HCT116 (cell line): Measurements from ENCODE around the gene BTBD9. TPM values are rescaled to one million over a fixed set of nuclear protein-coding genes. Genes with fewer than 3 reads are reported as not detected.

ENCODE experiments used
- ATAC-seq: fragments of 200-7000 bp; cut with Tn5 transposase; 2 replicates; pipeline ENCODE4 v1.9.1; 2020; ENCODE audit warnings: mild to moderate bottlenecking, moderate library complexity
- BruUV-seq: library from RNA; stranded (reverse); fragments of 400-500 nt; replicated peaks from 2 replicates; lab custom pipeline; 2021; lab: Mats Ljungman, UMichigan
- CTCF ChIA-PET: fragments of 300-600 bp; sonication (Branson Sonifier 250); formaldehyde crosslinking; loops from one replicate; lab custom pipeline; 2021; ENCODE audit warnings: antibody characterized with exemption; lab: Charles Lee
- POLR2A ChIA-PET: fragments of 300-600, 350-600 bp; sonication (Branson Sonifier 250); formaldehyde crosslinking; loops from one replicate; lab custom pipeline; 2021; ENCODE audit warnings: antibody characterized with exemption; lab: Charles Lee
- RAD21 ChIA-PET, 2 experiments: fragments of 300-600 bp; sonication (Branson Sonifier 250); formaldehyde crosslinking; loops; one replicate each; lab custom pipeline; 2023; ENCODE audit warnings: low total read pairs in 2 of 2; ENCODE audit not compliant: uncharacterized antibody in 2 of 2, unreplicated experiment in 2 of 2, low non-redundant PET in 1 of 2; lab: Charles Lee
- DNase-seq: peaks from one replicate; pipeline ENCODE4 v3.0.0-alpha.2; 2010; ENCODE audit warnings: low read depth, low spot score
- H2AFZ ChIP-seq: fragments of 200-600 bp; shearing (Covaris generic), sonication (generic); 2 replicates; pipeline ENCODE4 v1.6.1; 2017; ENCODE audit warnings: low read depth, mixed run types, mixed read lengths, antibody characterized with exemption, low read length; ENCODE audit not compliant: poor library complexity, severe bottlenecking
- H3K27ac ChIP-seq: 2 replicates; pipeline ENCODE4 v1.5.1; 2012; ENCODE audit warnings: low read depth, low read length
- H3K27me3 ChIP-seq: fragments of 200-600 bp; sonication (generic); 2 replicates; pipeline ENCODE4 v1.6.1; 2016; ENCODE audit warnings: mixed run types, low read length, mixed read lengths; ENCODE audit not compliant: insufficient read depth
- H3K36me3 ChIP-seq, 2 experiments: fragments of 200-500 bp in 1 of 2; fragments of 200-600 bp in 1 of 2; sonication (Bioruptor generic) in 1 of 2; sonication (generic) in 1 of 2; 2 replicates each; pipeline versions ENCODE4 v1.5.1 to v1.6.1; 2014 to 2016; ENCODE audit warnings: low read length in 2 of 2, inconsistent platforms in 1 of 2, mixed read lengths in 1 of 2, mixed run types in 1 of 2; ENCODE audit not compliant: insufficient read depth in 2 of 2, control insufficient read depth in 1 of 2
- H3K4me1 ChIP-seq, 2 experiments: fragments of 200-600 bp in 1 of 2; sonication (generic) in 1 of 2; 2 replicates each; pipeline versions ENCODE4 v1.5.1 to v1.6.1; 2012 to 2017; ENCODE audit warnings: low read length in 2 of 2, inconsistent platforms in 1 of 2, mild to moderate bottlenecking in 1 of 2, mixed read lengths in 1 of 2, mixed run types in 1 of 2, moderate library complexity in 1 of 2; ENCODE audit not compliant: insufficient read depth in 2 of 2, control insufficient read depth in 1 of 2
- H3K4me2 ChIP-seq: fragments of 200-600 bp; sonication (generic); 2 replicates; pipeline ENCODE4 v1.6.1; 2017; ENCODE audit warnings: mixed run types, low read length, mixed read lengths
- H3K4me3 ChIP-seq, 2 experiments: fragments of 200-600 bp in 1 of 2; sonication (generic) in 1 of 2; replicated peaks in 1 of 2; 2 replicates each; pipeline ENCODE4 v1.5.1; 2011 to 2016; ENCODE audit warnings: low read length in 2 of 2, control low read depth in 1 of 2, low read depth in 1 of 2, mild to moderate bottlenecking in 1 of 2, mixed read lengths in 1 of 2, mixed run types in 1 of 2
- H3K79me2 ChIP-seq: fragments of 200-600 bp; sonication (generic); 2 replicates; pipeline ENCODE4 v1.6.1; 2017; ENCODE audit warnings: mild to moderate bottlenecking, mixed run types, low read length, moderate library complexity, mixed read lengths; ENCODE audit not compliant: insufficient read depth
- H3K9ac ChIP-seq: fragments of 200-600 bp; sonication (generic); 2 replicates; pipeline ENCODE4 v1.6.1; 2016; ENCODE audit warnings: low read length, mixed read lengths
- H3K9me2 ChIP-seq: fragments of 200-600 bp; sonication (generic), shearing (Covaris generic); 2 replicates; pipeline ENCODE4 v1.6.1; 2017; ENCODE audit warnings: mixed run types, mild to moderate bottlenecking, moderate library complexity; ENCODE audit not compliant: insufficient read depth
- H3K9me3 ChIP-seq, 2 experiments: fragments of 200-500 bp in 1 of 2; fragments of 200-600 bp in 1 of 2; sonication (Bioruptor generic) in 1 of 2; sonication (generic) in 1 of 2; 2 replicates each; pipeline ENCODE4 v1.6.1; 2014 to 2017; ENCODE audit warnings: low read length in 2 of 2, mixed read lengths in 2 of 2, inconsistent platforms in 1 of 2, low read depth in 1 of 2, mild to moderate bottlenecking in 1 of 2, mixed run types in 1 of 2, moderate library complexity in 1 of 2; ENCODE audit not compliant: control insufficient read depth in 1 of 2, insufficient read depth in 1 of 2
- H4K20me1 ChIP-seq: fragments of 200-600 bp; sonication (generic), shearing (Covaris generic); 2 replicates; pipeline ENCODE4 v1.6.1; 2017; ENCODE audit warnings: mixed run types, mild to moderate bottlenecking, moderate library complexity; ENCODE audit not compliant: insufficient read depth
- CBX3 ChIP-seq: IDR thresholded peaks from 2 replicates; pipeline ENCODE4 v1.6.1; 2012; ENCODE audit warnings: low read depth
- CEBPB ChIP-seq: IDR thresholded peaks from 2 replicates; pipeline ENCODE4 v1.6.1; 2012; ENCODE audit warnings: low read depth
- EGR1 ChIP-seq: IDR thresholded peaks from 2 replicates; pipeline ENCODE4 v1.6.1; 2012; ENCODE audit warnings: low read depth
- EZH2phosphoT487 ChIP-seq: fragments of 200-600 bp; IDR thresholded peaks from 2 replicates; pipeline ENCODE4 v1.6.1; 2018; ENCODE audit warnings: antibody characterized with exemption, borderline replicate concordance
- FOSL1 ChIP-seq: IDR thresholded peaks from 2 replicates; pipeline ENCODE4 v1.6.1; 2012; ENCODE audit warnings: low read depth
- POLR2A ChIP-seq: IDR thresholded peaks from 2 replicates; pipeline ENCODE4 v1.7.0; 2011; ENCODE audit warnings: borderline replicate concordance; ENCODE audit not compliant: insufficient read depth, insufficient read length; ENCODE audit errors: extremely low read depth
- RAD21 ChIP-seq: IDR thresholded peaks from 2 replicates; pipeline ENCODE4 v1.6.1; 2012; ENCODE audit warnings: low read depth, mild to moderate bottlenecking
- TCF7L2 ChIP-seq: IDR thresholded peaks from 2 replicates; pipeline ENCODE4 v1.7.0; 2011; ENCODE audit warnings: borderline replicate concordance, inconsistent platforms; ENCODE audit not compliant: insufficient read depth, insufficient read length; ENCODE audit errors: extremely low read depth
- ZNF274 ChIP-seq: fragments of 200-500 bp; sonication (Bioruptor generic); IDR thresholded peaks from 2 replicates; pipeline ENCODE4 v1.6.1; 2014; ENCODE audit warnings: mild to moderate bottlenecking, low read depth, low read length, inconsistent platforms
- intact Hi-C: fragments of 100-400 bp; cut with micrococcal nuclease; formaldehyde crosslinking; loops from 2 replicates; pipeline ENCODE4 v1.10.0; 2022
- total RNA-seq: library from RNA; stranded (reverse); gene quantifications from one replicate; pipeline ENCODE4 v1.2.1, GENCODE V29; 2021; ENCODE audit not compliant: unreplicated experiment
- TF ChIP-seq, protein P1 (sequence below): IDR thresholded peaks from 2 replicates; pipeline ENCODE4 v1.6.1; 2012; ENCODE audit warnings: low read depth
- TF ChIP-seq, protein P2 (sequence below): IDR thresholded peaks from 2 replicates; pipeline ENCODE4 v1.6.1; 2012

BTBD9 gene
- total RNA-seq, 1 experiment from 2014 or later: 10.9 TPM

DNA sequence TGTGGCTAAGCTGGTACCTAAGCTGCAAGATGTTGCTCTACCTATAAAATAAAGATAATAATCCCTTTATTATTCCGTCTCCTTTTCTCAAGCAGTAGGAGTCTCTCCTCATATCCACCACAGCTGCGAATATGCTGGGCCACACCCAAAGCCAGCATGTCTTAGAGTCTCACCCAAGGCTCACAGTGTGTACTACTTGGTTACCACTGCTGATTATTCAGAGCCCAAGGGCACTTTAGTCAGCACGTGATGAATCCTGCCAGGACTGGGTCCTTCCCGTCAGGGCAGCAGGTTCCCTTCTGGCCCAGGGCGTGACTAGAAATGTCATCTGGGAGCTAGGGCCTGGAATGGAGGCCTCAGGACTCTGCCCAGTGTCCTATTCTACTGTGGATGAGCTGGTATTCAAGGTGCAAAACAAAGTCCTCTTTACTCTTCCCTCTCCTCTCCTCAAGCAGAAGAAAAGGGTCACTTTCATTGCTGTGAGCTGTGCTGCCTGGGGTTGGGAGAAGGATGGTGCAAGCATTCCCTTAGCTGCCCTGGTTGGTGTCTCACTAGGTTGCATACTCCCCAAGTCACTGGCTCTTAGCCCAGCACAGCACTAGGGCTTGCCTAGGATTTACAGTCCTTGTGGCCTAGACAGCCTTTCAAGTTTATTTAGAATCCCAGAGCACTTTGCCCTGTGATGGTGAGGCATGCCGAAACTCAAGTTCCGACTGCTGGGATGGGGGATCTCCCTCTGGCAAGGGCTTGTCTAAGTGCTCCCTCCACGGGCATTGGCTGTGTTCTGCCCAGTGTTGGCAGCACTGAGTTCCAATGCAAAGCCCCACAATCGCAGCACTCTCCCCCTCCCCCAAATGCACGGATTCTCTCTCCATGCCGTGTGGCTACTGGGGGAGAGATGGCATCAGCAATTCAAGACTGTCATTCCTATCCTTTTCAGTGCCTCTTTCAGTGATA, 320.2 kb downstream of the BTBD9 start (continued):
- no peak for TF ChIP-seq RAD21

DNA sequence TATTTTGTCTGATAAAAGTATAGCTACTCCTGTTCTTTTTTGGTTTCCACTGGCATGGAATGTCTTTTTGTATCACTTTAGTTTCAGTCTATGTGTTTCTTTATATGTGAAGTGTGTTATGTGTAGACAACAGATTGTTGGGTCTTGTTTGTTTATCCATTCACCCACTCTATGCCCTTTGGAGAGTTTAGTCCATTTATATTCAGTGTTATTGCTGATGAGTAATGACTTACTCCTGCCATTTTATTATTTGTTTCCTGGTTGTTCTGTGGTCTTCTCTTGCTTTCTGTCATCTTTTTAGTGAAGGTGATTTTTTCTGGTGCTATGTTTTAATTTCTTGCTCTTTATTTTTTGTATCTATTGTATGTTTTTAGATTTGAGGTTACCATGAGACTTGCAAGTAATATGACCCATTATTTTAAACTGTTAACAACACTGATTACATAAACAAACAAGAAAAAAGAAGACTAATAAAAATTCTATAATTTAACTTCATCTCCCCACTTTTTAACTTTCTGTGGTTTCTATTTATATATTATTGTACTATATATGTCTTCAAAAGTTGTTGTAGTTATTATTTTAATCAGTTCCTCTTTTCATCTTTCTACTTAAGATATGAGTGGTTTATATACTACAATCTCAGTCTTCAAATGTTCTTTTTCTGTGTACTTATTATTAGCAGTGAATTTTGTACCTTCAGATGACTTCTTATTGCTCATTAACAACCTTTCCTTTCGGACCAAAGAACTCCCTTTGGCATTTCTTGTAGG, 323.4 kb downstream of the BTBD9 start:
- RAD21 ChIA-PET: no interaction called here
- H3K4me3 ChIP-seq: no peak overlapping the region
- no peaks in the 10 kb centered on the region for H3K36me3 ChIP-seq
- TF ChIP-seq, protein P1, sequence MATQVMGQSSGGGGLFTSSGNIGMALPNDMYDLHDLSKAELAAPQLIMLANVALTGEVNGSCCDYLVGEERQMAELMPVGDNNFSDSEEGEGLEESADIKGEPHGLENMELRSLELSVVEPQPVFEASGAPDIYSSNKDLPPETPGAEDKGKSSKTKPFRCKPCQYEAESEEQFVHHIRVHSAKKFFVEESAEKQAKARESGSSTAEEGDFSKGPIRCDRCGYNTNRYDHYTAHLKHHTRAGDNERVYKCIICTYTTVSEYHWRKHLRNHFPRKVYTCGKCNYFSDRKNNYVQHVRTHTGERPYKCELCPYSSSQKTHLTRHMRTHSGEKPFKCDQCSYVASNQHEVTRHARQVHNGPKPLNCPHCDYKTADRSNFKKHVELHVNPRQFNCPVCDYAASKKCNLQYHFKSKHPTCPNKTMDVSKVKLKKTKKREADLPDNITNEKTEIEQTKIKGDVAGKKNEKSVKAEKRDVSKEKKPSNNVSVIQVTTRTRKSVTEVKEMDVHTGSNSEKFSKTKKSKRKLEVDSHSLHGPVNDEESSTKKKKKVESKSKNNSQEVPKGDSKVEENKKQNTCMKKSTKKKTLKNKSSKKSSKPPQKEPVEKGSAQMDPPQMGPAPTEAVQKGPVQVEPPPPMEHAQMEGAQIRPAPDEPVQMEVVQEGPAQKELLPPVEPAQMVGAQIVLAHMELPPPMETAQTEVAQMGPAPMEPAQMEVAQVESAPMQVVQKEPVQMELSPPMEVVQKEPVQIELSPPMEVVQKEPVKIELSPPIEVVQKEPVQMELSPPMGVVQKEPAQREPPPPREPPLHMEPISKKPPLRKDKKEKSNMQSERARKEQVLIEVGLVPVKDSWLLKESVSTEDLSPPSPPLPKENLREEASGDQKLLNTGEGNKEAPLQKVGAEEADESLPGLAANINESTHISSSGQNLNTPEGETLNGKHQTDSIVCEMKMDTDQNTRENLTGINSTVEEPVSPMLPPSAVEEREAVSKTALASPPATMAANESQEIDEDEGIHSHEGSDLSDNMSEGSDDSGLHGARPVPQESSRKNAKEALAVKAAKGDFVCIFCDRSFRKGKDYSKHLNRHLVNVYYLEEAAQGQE: no peak
- TF ChIP-seq EGR1: no peak
- TF ChIP-seq RAD21: no peak
- no peak for TF ChIP-seq CBX3
- TF ChIP-seq TCF7L2: no peak
- TF ChIP-seq EZH2phosphoT487: no peak
- TF ChIP-seq FOSL1: no peak
- TF ChIP-seq POLR2A: no peak
- no peak for TF ChIP-seq ZNF274
- TF ChIP-seq, protein P2, sequence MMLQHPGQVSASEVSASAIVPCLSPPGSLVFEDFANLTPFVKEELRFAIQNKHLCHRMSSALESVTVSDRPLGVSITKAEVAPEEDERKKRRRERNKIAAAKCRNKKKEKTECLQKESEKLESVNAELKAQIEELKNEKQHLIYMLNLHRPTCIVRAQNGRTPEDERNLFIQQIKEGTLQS: no peak
- TF ChIP-seq CEBPB: no peak
- TF ChIP-seq, all 23 proteins: peak for 0
- Histone ChIP-seq H3K9me3 (no peaks in the 10 kb centered on the region), H3K4me2 (no peak overlapping the region), H3K27me3 (0 out of 2 replicates have a peak, but pooled peaks cover 4% of the 10 kb centered on the region), H2AFZ (no peak overlapping the region), H3K9ac (no peak overlapping the region), H3K79me2 (no peaks in the 10 kb centered on the region), H3K9me2 (no peaks in the 10 kb centered on the region), H4K20me1 (no peaks in the 10 kb centered on the region), H3K4me1 (no peaks in the 10 kb centered on the region; a peak in 1 of 4 replicates), H3K27ac (no peak overlapping the region)
- ATAC-seq: no peak
- DNase-seq: no peak
- no TSS peak for BruUV-seq
- POLR2A ChIA-PET: no interaction called here
- intact Hi-C loops: no loop called here
- CTCF ChIA-PET: no interaction called here
